Cardiac fibroblast (primary cell): ENCODE results near the gene PREX1.
A peak's percentile ranks its signal among the peaks of the same experiment; 100 is the strongest.

Experiments
- DNase-seq, 2 donors: peaks; one replicate each; pipeline versions ENCODE4 v3.0.0 to v3.0.0-alpha.2; 2010; ENCODE audit warnings: low read depth in 2 of 2
- H3K4me3 ChIP-seq, 2 donors: replicated peaks in 1 of 2; 1 replicate in 1 of 2; 2 replicates in 1 of 2; pipeline ENCODE4 v1.5.1; 2011; ENCODE audit warnings: low read depth in 2 of 2, low read length in 2 of 2, mild to moderate bottlenecking in 2 of 2, moderate library complexity in 1 of 2
- TF ChIP-seq, protein P1 (sequence below): IDR thresholded peaks from one replicate; pipeline ENCODE4 v1.5.1; 2011; ENCODE audit warnings: low read depth, mild to moderate bottlenecking, low read length, inconsistent platforms

Gene PREX1

DNA sequence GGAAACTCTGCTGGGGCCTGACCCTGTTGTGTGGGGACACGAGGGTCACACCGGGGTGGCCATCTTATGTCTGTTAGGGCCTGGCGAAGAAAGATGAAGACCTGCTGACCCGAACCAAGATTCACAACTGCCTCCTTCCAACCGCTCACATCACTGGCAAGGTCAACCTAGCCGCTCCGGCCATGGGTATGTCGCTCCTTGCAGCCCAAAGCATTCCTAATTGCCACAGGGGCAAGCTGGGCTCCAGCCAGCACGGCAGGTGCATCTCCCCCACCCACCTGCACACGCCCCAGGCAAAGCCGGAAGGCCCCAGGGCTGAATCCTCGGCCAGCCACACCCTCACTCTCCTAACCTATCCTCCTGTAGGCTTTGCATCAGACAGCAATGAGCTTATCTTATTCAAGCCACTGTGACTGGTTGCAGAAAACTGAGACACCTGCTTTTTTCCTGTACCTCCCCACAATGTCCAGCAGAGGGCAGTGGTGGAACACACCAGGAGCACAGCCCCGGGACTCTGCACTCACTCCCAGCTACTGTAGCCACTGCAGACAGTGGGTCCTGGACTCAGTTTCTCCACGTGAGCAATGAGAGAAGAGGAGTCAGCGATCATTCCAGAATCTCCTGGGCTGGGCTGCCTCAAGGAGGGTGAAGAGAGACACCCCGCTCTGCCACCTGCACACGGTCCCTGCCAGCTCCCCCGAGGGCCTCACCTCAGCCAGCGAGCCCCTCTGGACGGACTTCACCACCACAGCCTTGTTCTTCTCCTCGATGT is 170.2 kb downstream of the PREX1 start:
- DNase-seq = peak; percentile 82 to 83
- TF ChIP-seq, protein P1, sequence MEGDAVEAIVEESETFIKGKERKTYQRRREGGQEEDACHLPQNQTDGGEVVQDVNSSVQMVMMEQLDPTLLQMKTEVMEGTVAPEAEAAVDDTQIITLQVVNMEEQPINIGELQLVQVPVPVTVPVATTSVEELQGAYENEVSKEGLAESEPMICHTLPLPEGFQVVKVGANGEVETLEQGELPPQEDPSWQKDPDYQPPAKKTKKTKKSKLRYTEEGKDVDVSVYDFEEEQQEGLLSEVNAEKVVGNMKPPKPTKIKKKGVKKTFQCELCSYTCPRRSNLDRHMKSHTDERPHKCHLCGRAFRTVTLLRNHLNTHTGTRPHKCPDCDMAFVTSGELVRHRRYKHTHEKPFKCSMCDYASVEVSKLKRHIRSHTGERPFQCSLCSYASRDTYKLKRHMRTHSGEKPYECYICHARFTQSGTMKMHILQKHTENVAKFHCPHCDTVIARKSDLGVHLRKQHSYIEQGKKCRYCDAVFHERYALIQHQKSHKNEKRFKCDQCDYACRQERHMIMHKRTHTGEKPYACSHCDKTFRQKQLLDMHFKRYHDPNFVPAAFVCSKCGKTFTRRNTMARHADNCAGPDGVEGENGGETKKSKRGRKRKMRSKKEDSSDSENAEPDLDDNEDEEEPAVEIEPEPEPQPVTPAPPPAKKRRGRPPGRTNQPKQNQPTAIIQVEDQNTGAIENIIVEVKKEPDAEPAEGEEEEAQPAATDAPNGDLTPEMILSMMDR = peak; percentile 97
- H3K4me3 ChIP-seq = no peak overlapping the region

- H3K4me3 ChIP-seq = no peak overlapping the region
- peak in 1 of 2 donors; percentile 19 for DNase-seq
- TF ChIP-seq, protein P1 = peak; percentile 29
Observed at GRCh38 chr20:48656661-48657211, 171.1 kb downstream of the PREX1 start.

- DNase-seq = no peak
- TF ChIP-seq, protein P1 = no peak
Observed at GRCh38 chr20:48656137-48656536, 171.7 kb downstream of the PREX1 start.

GRCh38 chr20:48653706-48654051 is 174.1 kb downstream of the PREX1 start:
- no peak overlapping the region for H3K4me3 ChIP-seq
- no peak for DNase-seq
- TF ChIP-seq, protein P1 = no peak

More at GRCh38 chr20:48656137-48656536, 171.7 kb downstream of the PREX1 start:
- no peak overlapping the region for H3K4me3 ChIP-seq

DNA sequence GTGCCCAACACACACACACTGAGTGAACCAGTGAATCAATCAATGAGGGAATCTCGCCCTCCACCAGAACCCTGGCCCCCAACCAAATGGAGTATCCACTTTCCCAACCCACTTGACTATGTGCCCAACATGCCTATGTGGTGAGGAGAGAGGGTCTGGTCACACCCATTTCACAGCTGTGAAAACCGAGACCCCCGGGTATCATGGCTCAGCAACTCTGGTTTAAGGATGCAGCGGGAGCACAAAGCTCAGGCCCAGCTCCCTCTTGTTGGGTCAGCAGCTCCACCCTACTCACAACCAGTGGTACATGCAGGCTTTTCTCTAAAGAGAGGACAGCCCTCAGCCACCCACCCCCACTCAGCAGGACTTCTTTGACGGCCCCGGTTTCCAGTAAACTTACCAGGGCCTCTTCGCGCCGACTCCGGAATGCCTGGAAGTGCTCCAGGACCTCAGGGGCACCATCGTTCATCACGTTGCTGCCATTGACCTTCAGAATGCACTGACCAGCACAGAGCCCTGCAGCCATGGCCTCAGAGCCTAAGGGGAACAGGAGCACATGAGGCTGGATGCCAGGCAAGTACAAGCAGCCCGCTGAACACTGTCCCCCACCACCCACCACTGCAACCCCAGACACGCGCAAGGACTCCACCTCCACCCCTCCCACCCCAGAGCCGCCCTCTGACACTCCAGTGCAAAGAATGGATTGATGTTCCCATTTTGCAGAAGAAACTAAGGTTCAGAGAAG is 174.7 kb downstream of the PREX1 start:
- H3K4me3 ChIP-seq = no peak overlapping the region
- peak in 1 of 2 donors; percentile 23 for DNase-seq
- TF ChIP-seq, protein P1 = no peak

- H3K4me3 ChIP-seq = no peak overlapping the region
- no peak for DNase-seq
- TF ChIP-seq, protein P1 = no peak
Observed at GRCh38 chr20:48651960-48652359, 175.8 kb downstream of the PREX1 start.
